COR-L47 (cell line): ENCODE measurements around the gene EEF1A2.

ENCODE experiments used
- DNase-seq: peaks from one replicate; lab custom pipeline; 2025; lab: John Stamatoyannopoulos, UW

Gene EEF1A2

DNA sequence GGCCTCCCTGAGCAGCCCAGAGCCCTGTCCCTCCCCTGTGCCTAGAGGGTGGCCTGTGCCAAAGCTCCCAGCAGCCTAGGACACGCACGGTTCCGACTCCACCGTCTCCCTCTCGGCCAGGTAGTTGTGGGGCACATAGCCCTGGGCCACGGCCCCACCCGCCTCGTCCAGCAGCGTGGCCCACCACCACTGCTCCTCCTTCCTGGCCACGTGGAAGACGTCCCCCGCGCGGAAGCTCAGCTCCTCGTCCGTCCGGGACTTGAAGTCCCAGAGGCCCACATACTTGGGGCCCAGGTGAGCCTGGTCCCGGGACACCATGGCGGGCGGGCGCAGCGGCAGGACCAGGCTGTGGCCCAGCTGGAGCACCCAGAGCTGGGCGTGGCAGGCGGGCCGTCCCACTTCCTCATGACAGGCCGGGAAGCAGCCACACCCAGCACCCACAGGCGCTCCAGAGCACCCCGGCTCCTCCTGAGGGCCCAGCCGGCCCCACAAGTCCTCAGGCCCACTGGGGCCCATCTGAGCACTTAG is 38.2 kb upstream of the EEF1A2 start, which contains the start of gene PTK6:
Gene PTK6, minus strand, starts transcription at position 380 of the 528 bp plus-strand sequence. Its CDS starts 62 bp downstream, at position 318.
- DNase-seq: no peak

GRCh38 chr20:63536241-63536977 is 37.5 kb upstream of the EEF1A2 start:
- DNase-seq: peak; percentile 48

DNA sequence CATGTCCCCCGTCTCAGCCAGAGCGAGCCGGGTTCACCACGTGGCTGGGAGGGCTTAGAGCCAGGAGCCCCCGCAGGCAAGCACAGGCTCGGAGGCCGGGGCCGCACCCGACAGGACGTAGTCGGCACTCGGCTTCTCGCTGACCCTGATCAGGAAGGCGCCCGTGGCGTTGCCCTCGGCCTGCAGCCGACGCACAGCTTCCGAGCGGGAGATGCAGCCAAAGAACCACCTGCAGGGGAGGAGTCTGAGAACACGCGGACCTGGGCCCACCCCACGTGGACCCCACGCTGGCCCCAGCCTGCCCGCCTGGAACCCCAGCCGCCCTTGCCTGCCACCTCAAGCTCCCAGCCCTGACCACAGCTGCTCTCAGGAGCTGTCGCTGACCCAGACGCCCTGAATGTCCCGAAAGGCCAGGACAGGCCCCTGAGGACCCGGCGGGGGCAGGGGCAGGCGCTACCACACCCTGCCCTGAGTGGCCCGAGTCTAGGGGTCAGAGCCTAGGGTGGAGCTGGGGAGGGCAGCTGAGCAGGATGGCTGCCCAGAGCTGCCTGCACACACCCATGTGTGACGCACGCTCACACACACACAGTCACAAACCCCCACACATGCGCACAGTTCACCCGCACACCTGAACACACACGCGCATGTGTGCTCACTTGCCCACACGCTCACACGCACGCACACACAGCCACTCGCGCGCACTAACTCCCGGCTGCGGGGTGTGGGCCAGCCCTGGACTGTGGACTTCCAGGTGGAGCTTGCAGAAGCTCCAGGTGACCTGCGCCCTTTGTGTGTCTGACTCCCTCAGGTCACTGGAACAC is 36.2 kb upstream of the EEF1A2 start:
- DNase-seq: no peak

DNA sequence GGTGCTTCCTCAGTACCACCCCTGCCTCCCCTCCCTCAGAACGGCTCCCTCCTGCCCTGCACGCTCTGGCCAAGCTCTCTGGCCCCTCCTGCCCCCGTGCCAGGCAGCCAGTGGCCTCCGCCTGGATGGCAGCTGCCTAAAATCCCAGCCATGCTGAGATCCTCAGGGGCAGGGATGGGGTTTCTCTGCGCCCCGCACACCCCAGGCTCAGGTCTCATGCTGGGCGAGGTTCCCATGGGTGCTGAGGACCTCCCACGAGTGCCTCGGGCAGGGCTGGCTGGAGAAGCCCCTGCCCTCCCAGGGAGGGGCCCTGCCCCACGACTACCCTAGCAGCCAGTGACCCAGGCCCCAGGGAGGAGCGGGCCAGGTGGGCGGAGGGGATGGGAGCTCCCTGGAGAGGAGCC is 35.5 kb upstream of the EEF1A2 start:
- DNase-seq: no peak

DNA sequence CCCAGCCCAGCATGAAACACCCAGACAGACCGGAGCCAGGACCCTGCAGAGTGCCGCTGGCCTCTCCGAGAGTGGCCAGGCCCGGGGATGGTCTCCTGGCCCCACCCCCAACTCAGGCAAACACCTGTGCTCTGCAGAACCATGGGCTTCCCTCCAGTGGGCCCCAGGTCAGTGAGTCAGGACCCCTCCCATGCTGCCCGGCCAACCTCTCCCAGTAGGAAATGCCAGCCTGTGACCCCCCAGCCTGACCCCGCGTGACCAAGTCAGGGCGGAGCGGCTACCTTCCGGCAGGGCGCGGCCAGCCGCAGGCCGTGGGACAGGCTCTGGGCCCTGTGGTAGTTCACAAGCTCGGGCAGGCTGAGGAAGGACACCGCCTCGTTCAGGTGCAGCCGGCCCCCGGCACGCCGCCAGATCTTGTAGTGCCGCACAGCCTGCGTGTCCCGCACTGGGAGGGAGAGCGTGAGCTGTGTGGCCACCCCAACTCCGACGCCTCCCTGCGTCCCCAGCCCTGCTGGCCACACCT is 35.0 kb upstream of the EEF1A2 start:
- DNase-seq: no peak

DNA sequence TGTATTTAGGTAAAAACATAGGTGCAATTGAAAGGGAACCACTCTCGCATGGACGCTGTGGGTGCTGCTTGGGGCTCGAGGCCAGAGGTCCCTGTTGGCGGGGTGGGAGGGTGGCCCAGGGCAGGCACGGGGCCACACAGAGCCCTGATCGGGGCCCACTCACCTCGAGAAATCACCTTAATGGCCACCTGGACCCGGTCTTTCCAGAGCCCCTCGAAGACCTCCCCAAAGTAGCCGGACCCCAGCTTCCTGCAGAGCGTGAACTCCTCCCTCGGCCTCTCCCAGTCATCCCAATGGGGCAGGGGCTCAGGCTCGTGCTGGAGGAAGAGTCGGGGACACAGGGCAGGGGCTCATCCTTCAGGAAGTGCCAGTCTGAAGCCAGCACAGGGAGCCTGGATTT is 34.5 kb upstream of the EEF1A2 start:
- no peak for DNase-seq

DNA sequence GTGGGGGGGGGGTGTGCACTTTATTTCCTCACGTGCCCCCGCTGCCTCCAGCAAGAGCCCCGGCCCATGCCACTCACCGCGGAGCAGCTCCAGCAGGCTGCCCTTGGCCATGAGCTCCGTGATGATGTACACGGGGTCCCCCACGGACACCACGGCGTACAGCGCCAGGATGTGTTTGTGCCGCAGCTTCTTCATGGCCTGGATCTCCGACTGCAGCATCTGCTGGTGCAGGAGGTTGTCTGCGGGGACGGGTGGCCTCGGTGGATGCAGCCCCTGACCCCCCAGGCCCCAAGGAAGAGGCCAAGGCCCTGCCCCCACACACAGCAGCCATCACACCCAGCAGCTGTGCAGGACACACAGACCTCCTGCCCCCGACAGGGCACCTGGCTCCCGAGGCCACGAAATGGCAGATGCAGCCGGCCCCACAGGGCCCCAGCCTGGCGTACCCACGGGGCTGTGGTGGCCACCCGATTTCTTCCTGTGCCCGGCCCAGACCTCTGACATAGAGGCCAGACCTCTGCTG is 33.6 kb upstream of the EEF1A2 start:
- no peak for DNase-seq

- DNase-seq: no peak
Observed at GRCh38 chr20:63531686-63532448, 33.0 kb upstream of the EEF1A2 start.

GRCh38 chr20:63530788-63531160 is 31.9 kb upstream of the EEF1A2 start:
- DNase-seq: no peak

GRCh38 chr20:63529861-63530787 is 31.2 kb upstream of the EEF1A2 start:
- no peak for DNase-seq

GRCh38 chr20:63529180-63529860 is 30.4 kb upstream of the EEF1A2 start:
- DNase-seq: no peak

GRCh38 chr20:63527184-63527583 is 28.3 kb upstream of the EEF1A2 start:
- no peak for DNase-seq

GRCh38 chr20:63525971-63526370 is 27.1 kb upstream of the EEF1A2 start:
- no peak for DNase-seq

- DNase-seq: no peak
Observed at GRCh38 chr20:63525185-63525584, 26.3 kb upstream of the EEF1A2 start.

GRCh38 chr20:63522981-63523611 is 24.2 kb upstream of the EEF1A2 start:
- DNase-seq: no peak

DNA sequence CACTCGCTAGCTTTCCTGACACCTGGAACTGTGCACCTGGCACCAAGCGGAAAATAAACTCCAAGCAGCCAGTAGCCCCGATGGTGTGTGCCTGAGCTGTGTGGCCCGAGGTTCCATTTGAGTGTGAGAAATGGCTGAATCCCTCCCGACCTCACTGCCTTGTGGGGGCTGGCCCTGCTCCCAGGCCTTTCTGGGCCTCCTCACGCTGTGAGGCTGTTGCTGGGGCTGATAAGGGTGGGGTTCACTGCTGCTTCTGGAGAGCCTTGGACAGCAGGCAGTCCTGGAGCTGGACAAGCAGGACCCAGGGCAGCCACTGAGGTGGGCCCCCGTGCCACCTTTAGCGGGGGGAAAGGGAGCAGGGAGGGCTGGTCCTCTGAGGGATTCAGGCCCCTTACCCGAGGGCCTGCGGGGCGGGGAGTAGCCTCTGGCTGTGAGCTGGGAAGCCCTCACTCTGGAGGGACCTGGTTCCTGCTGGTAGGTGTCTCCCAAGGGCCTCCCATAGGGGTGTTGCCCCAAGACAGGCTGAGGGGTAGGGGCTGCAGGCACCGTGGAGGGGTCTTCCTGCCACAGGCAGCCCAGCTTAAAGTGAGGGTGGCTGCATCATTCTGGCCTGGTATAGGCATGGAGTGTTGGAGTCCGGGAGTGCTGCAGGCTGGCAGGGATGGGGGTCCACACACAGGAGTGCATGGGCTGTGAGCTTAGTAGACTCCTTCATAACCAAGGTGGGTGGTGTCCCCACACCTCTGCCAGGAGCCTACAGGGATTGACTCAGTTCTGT is 23.4 kb upstream of the EEF1A2 start:
- no peak for DNase-seq

GRCh38 chr20:63521602-63522001 is 22.7 kb upstream of the EEF1A2 start:
- no peak for DNase-seq

DNA sequence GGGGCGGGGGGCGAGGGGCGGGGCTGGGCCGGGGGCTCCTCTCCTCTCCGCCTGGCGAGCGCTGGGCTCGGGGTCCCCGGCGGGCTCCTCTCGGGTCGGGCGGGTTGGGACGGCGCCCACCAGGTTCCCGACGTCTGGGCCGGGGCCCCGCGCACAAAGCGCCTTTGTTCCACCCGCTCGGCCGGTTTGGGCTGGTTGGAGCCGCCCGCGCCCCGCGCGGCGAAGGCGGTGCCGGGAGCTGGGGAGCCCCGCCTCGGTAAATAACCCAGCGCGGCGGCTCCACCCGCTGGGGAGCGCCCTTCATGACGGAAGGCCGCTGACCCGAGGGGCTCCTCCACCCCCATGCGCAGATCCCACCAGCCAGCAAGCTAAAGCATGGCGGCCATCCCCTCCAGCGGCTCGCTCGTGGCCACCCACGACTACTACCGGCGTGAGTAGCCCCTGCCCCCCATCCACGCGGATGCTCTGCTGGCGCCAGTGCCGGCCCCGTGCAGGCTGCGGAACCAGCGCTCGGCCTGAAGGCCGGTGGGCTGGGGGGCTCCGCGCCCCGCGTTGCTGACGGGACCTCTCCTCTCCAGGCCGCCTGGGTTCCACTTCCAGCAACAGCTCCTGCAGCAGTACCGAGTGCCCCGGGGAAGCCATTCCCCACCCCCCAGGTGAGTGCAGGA is 22.2 kb upstream of the EEF1A2 start:
- peak; percentile 53 for DNase-seq
